ENCODE measurements around the gene DOLK.

DNA sequence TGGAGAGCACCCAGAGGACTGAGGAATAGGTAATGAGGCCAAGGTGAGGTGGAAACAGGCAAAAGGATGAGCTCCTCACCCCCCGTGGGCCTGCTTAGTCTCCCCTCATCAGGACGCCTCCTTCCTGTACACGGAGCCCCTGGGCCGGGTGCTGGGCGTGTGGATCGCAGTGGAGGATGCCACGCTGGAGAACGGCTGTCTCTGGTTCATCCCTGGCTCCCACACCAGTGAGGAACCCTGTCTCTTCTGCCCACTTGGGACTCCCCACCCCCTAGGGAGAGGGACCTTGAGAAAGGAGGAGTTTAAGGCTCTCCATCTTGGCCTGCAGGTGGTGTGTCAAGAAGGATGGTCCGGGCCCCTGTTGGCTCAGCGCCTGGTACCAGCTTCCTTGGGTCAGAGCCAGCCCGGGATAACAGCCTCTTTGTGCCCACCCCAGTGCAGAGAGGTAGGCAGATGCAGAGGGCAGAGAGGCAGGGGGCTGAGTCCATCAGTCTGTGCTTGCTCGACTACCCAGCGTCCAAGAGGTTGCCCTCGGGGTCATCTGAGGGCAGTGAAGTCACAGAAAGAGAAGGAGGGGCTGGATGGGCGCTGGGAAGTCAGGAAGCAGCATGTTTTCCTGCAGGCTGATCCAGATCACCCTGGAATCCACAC is 7.0 kb downstream of the DOLK start:
- TF ChIP-seq POLR2AphosphoS5 (IDR thresholded peaks at IDR 0.05) (no peak), POLR2A (IDR thresholded peaks at IDR 0.05) (no peak)
- TF ChIP-seq, protein P1, sequence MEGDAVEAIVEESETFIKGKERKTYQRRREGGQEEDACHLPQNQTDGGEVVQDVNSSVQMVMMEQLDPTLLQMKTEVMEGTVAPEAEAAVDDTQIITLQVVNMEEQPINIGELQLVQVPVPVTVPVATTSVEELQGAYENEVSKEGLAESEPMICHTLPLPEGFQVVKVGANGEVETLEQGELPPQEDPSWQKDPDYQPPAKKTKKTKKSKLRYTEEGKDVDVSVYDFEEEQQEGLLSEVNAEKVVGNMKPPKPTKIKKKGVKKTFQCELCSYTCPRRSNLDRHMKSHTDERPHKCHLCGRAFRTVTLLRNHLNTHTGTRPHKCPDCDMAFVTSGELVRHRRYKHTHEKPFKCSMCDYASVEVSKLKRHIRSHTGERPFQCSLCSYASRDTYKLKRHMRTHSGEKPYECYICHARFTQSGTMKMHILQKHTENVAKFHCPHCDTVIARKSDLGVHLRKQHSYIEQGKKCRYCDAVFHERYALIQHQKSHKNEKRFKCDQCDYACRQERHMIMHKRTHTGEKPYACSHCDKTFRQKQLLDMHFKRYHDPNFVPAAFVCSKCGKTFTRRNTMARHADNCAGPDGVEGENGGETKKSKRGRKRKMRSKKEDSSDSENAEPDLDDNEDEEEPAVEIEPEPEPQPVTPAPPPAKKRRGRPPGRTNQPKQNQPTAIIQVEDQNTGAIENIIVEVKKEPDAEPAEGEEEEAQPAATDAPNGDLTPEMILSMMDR (IDR thresholded peaks at IDR 0.05), result no peak
